Activated CD4-positive, alpha-beta T cell treated with anti-CD3 and anti-CD28 coated beads for 1 hour (primary cell): Measurements from ENCODE around the gene CLIC5.

Source experiments
- DNase-seq: peaks from one replicate; pipeline ENCODE4 v3.0.0-alpha.2; 2020

Gene CLIC5

GRCh38 chr6:45835721-45836437 lies 179.8 kb downstream of the CLIC5 start:
- DNase-seq: no peak

DNA sequence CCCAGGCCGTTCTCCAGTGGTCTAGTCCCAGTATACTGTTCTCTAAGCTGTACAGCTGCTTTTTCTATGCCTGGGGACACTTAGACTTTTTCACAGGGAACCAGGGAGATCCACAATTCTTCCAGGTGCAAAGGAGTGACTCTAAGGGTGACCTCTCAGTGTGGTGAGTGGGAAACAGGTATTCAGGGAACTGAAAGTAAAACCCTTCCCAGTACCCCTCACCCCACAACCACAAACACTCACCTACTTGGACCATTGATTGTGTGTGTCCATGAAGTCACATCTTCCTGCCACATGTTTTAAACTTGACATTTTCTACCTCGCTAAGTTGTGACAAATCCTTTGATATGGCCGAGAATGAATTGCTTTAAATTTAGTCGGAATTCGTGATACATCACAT lies 183.6 kb downstream of the CLIC5 start:
- no peak for DNase-seq
